DLD1 (cell line): Measurements from ENCODE around the gene TMEM161B.
"Not testable (repeated sequence)": the region's sequence is repeated elsewhere in the genome, so short reads cannot be mapped to it uniquely, and the experiment has no call there.

Experiments used
- in situ Hi-C: cut with HindIII; loops from 2 replicates; pipeline ENCODE4 v1.10.0; 2017; ENCODE audit warnings: low sequenced_read_pairs

TMEM161B gene

GRCh38 chr5:88268385-88269184 lies at the start of gene TMEM161B:
Gene TMEM161B, minus strand, starts transcription at chr5:88268845. Its CDS starts 122 bp downstream, at chr5:88268723.
- in situ Hi-C loops = no loop called here

GRCh38 chr5:88304356-88304755 lies 35.7 kb upstream of the TMEM161B start:
- in situ Hi-C loops = no loop called here

GRCh38 chr5:88298425-88298824 lies 29.8 kb upstream of the TMEM161B start:
- in situ Hi-C loops = no loop called here

- in situ Hi-C loops = no loop called here
Measured at GRCh38 chr5:88290801-88291200, 22.2 kb upstream of the TMEM161B start.

GRCh38 chr5:88288528-88289197 lies 20.0 kb upstream of the TMEM161B start:
- in situ Hi-C loops = no loop called here

GRCh38 chr5:88287846-88288527 lies 19.3 kb upstream of the TMEM161B start:
- in situ Hi-C loops = no loop called here

- in situ Hi-C loops = no loop called here
Measured at GRCh38 chr5:88287302-88287701, 18.7 kb upstream of the TMEM161B start.

GRCh38 chr5:88283690-88284089 lies 15.0 kb upstream of the TMEM161B start:
- in situ Hi-C loops = no loop called here

GRCh38 chr5:88281322-88281721 lies 12.7 kb upstream of the TMEM161B start:
- in situ Hi-C loops = no loop called here

- in situ Hi-C loops = no loop called here
Measured at GRCh38 chr5:88279584-88279983, 10.9 kb upstream of the TMEM161B start.

GRCh38 chr5:88276378-88276777 lies 7.7 kb upstream of the TMEM161B start:
- in situ Hi-C loops = no loop called here

- in situ Hi-C loops = no loop called here
Measured at GRCh38 chr5:88275581-88275980, 6.9 kb upstream of the TMEM161B start.

GRCh38 chr5:88269222-88269771 lies 652 bp upstream of the TMEM161B start:
- in situ Hi-C loops = no loop called here

- in situ Hi-C loops = not testable (repeated sequence)
Measured at GRCh38 chr5:88264565-88264964, 4.1 kb downstream of the TMEM161B start.

- in situ Hi-C loops = no loop called here
Measured at GRCh38 chr5:88263349-88263748, 5.3 kb downstream of the TMEM161B start.

GRCh38 chr5:88262116-88262515 lies 6.5 kb downstream of the TMEM161B start:
- in situ Hi-C loops = no loop called here

- in situ Hi-C loops = no loop called here
Measured at GRCh38 chr5:88258636-88259035, 10.0 kb downstream of the TMEM161B start.

GRCh38 chr5:88256872-88257271 lies 11.8 kb downstream of the TMEM161B start:
- in situ Hi-C loops = no loop called here

- in situ Hi-C loops = no loop called here
Measured at GRCh38 chr5:88256037-88256436, 12.6 kb downstream of the TMEM161B start.

- in situ Hi-C loops = no loop called here
Measured at GRCh38 chr5:88254320-88254719, 14.3 kb downstream of the TMEM161B start.

- in situ Hi-C loops = no loop called here
Measured at GRCh38 chr5:88251048-88251711, 17.5 kb downstream of the TMEM161B start.
